ENCODE data around the gene RANBP17. TPM values are rescaled to one million over a fixed set of nuclear protein-coding genes. Genes with fewer than 3 reads are reported as not detected.

RANBP17 gene
- total and polyA plus RNA-seq, 12 donors, result 5.5 to 119 (median 22.2) TPM

DNA sequence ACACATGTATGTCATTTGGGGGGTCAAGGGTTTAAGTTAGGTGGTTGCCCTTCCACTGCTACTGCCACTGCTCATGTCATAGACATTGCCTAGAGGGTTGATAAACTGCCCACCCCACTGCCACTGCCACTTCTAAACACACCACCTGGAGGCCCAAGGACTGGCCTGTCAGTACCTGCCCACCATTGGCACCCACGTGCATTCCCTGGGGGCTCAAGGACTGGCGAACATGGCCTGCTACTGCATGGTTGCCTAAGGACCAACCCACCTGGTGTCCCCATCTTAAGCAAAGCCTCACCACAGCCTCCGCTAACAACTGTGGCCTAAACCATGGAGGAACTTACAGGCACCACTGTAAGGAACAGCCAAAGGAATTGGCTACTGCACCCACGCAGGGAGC, 261.6 kb downstream of the RANBP17 start:
- no peak for TF ChIP-seq POLR2A (IDR thresholded peaks at IDR 0.05)
- TF ChIP-seq, protein P1, sequence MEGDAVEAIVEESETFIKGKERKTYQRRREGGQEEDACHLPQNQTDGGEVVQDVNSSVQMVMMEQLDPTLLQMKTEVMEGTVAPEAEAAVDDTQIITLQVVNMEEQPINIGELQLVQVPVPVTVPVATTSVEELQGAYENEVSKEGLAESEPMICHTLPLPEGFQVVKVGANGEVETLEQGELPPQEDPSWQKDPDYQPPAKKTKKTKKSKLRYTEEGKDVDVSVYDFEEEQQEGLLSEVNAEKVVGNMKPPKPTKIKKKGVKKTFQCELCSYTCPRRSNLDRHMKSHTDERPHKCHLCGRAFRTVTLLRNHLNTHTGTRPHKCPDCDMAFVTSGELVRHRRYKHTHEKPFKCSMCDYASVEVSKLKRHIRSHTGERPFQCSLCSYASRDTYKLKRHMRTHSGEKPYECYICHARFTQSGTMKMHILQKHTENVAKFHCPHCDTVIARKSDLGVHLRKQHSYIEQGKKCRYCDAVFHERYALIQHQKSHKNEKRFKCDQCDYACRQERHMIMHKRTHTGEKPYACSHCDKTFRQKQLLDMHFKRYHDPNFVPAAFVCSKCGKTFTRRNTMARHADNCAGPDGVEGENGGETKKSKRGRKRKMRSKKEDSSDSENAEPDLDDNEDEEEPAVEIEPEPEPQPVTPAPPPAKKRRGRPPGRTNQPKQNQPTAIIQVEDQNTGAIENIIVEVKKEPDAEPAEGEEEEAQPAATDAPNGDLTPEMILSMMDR (IDR thresholded peaks at IDR 0.05), result no peak
- no peaks in the 10 kb centered on the region for H3K36me3 ChIP-seq (replicated peaks in 1 of 2)
- H3K9me3 ChIP-seq (replicated peaks in 1 of 3), result no peaks in the 10 kb centered on the region
- 95 to 100% (median 97%) methylated on average over 4 of the region's 4 CpGs for WGBS, 4 donors
- DNase-seq, result no peak
- no peaks in the 10 kb centered on the region for H3K27me3 ChIP-seq
- intact Hi-C loops (cut with DNase I), result no loop called here
- no peak overlapping the region for H3K27ac ChIP-seq
- H3K4me1 ChIP-seq (replicated peaks in 1 of 2), result no peaks in the 10 kb centered on the region
- H3K4me3 ChIP-seq, result no peak overlapping the region

DNA sequence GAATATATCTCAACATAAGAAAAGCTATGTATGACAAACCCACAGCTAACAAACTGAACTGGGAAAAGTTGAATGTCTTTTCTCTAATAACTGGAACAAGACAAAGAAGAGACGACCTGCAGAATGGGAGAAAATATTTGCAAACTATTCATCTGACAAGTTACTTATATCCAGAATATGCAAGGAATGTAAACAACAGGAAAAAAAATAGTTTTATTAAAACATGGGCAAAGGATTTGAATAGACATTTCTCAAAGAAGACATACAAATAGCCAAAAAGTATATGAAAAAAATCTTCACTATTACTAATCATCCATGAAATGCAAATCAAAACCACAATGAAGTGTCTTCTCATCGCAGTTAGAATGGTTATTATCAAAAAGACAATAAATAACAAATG, 265.5 kb downstream of the RANBP17 start:
- Histone ChIP-seq H3K9me3 (replicated peaks in 1 of 3) (no peaks in the 10 kb centered on the region), H3K27ac (no peak overlapping the region), H3K27me3 (no peaks in the 10 kb centered on the region), H3K4me1 (replicated peaks in 1 of 2) (no peaks in the 10 kb centered on the region), H3K4me3 (no peak overlapping the region), H3K36me3 (replicated peaks in 1 of 2) (no peaks in the 10 kb centered on the region)
- WGBS, 4 donors, result 88 to 92% (median 90%) methylated on average over 2 of the region's 2 CpGs
- TF ChIP-seq, protein P1 (IDR thresholded peaks at IDR 0.05), result no peak
- no peak for TF ChIP-seq POLR2A (IDR thresholded peaks at IDR 0.05)
- no peak for DNase-seq
- intact Hi-C loops (cut with DNase I), result no loop called here

DNA sequence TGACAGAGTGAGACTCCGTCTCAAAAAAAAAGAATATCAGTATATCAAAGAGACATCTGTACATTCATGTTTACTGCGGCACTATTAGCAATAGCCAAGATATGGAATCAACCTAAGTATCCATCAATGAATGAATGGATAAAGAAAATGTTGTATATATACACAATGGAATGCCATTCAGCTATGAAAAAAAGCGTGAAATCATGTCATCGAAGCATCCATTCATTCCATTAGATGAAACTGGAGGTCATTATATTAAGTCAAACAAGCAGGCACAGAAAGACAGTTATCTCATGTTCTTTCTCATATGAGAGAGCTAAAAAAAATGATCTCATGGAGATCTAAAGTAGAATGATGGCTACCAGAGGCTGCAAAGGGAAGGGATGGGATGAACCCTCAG, 266.3 kb downstream of the RANBP17 start:
- H3K27ac ChIP-seq, result no peak overlapping the region
- H3K4me3 ChIP-seq, result no peak overlapping the region
- H3K4me1 ChIP-seq (replicated peaks in 1 of 2), result no peaks in the 10 kb centered on the region
- H3K36me3 ChIP-seq (replicated peaks in 1 of 2), result no peaks in the 10 kb centered on the region
- TF ChIP-seq, protein P1 (IDR thresholded peaks at IDR 0.05), result no peak
- TF ChIP-seq POLR2A (IDR thresholded peaks at IDR 0.05), result no peak
- intact Hi-C loops (cut with DNase I), result no loop called here
- DNase-seq, result no peak
- no peaks in the 10 kb centered on the region for H3K27me3 ChIP-seq
- H3K9me3 ChIP-seq (replicated peaks in 1 of 3), result no peaks in the 10 kb centered on the region
- WGBS, 4 donors, result 94 to 99% (median 95%) methylated on average over 4 of the region's 4 CpGs

GRCh38 chr5:171129308-171129707, 267.5 kb downstream of the RANBP17 start:
- Histone ChIP-seq H3K4me3 (no peak overlapping the region), H3K9me3 (replicated peaks in 1 of 3) (no peaks in the 10 kb centered on the region), H3K27me3 (no peaks in the 10 kb centered on the region), H3K27ac (no peak overlapping the region), H3K4me1 (replicated peaks in 1 of 2) (no peaks in the 10 kb centered on the region), H3K36me3 (replicated peaks in 1 of 2) (no peaks in the 10 kb centered on the region)
- no peak for DNase-seq
- intact Hi-C loops (cut with DNase I), result no loop called here
- WGBS, 4 donors, result 83 to 85% (median 83%) methylated on average over 5 of the region's 5 CpGs
- no peak for TF ChIP-seq POLR2A (IDR thresholded peaks at IDR 0.05)
- TF ChIP-seq, protein P1 (IDR thresholded peaks at IDR 0.05), result no peak
